Stimulated activated CD4-positive, alpha-beta T cell treated with anti-CD3 and anti-CD28 coated beads, Interleukin-4, amount 100 ng/mL, for 24 hours (primary cell): ENCODE data around the gene DCAF6.
"Not testable (repeated sequence)": the region's sequence is repeated elsewhere in the genome, so short reads cannot be mapped to it uniquely, and the experiment has no call there.

Experiments
- DNase-seq: peaks from one replicate; pipeline ENCODE4 v3.0.0-alpha.2; 2020

DCAF6 gene, protein sequence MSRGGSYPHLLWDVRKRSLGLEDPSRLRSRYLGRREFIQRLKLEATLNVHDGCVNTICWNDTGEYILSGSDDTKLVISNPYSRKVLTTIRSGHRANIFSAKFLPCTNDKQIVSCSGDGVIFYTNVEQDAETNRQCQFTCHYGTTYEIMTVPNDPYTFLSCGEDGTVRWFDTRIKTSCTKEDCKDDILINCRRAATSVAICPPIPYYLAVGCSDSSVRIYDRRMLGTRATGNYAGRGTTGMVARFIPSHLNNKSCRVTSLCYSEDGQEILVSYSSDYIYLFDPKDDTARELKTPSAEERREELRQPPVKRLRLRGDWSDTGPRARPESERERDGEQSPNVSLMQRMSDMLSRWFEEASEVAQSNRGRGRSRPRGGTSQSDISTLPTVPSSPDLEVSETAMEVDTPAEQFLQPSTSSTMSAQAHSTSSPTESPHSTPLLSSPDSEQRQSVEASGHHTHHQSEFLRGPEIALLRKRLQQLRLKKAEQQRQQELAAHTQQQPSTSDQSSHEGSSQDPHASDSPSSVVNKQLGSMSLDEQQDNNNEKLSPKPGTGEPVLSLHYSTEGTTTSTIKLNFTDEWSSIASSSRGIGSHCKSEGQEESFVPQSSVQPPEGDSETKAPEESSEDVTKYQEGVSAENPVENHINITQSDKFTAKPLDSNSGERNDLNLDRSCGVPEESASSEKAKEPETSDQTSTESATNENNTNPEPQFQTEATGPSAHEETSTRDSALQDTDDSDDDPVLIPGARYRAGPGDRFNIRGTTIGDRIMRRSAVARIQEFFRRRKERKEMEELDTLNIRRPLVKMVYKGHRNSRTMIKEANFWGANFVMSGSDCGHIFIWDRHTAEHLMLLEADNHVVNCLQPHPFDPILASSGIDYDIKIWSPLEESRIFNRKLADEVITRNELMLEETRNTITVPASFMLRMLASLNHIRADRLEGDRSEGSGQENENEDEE

DNA sequence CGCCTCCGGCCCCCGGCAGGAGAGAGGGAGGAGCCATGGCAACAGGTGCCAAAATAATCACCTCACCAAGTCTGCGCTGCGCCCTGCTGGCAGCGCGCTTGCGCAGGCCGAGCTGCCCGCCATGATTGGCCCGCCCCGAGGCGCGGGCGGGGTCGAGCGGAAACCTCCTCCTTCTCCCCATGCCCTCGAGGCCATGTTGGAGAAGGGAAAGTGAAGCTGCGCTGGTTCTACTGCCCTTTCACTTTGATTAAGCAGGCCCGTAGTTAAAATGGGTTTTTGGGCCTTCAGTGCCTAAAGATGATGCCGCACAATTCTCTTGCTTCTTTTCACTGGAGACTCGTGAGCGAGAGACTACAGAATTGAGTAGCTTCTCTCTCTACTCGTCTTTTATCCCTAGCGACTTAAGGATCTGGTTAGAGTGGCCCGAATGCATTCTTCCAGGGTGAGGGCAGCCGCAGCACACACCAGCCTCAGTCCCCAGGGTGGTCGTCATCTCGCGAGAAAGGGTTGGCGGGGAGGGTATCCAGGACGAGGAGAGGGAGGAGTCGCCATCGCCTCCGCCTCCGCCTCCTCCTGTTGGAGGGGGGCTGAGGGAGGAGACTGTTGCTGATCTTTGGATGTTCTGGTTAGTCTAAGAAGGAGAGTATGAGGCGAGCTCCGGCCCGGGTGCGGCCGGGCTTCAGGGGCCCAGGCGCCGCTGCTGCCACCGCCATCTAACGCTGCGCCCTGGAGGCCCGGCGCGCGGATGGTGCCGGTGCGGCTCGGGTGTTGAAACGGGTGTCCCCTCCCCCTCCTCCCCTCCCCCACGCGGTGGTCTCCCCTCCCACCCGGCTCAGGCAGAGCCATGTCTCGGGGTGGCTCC, at the start of gene DCAF6:
Gene DCAF6, plus strand, starts transcription at position 616 of the 862 bp plus-strand sequence. Its CDS starts 229 bp downstream, at position 845.
- peak; percentile 97 for DNase-seq

DNA sequence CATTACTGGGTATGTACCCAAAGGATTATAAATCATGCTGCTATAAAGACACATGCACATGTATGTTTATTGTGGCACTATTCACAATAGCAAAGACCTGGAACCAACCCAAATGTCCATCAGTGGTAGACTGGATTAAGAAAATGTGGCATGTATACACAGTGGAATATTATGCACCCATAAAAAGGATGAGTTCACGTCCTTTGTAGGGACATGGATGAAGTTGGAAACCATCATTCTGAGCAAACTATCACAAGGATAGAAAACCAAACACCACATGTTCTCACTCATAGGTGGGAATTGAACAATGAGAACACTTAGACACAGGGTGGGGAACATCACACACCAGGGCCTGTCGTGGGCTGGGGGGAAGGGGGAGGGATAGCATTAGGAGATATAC, 49.3 kb upstream of the DCAF6 start:
- not testable (repeated sequence) for DNase-seq

DNA sequence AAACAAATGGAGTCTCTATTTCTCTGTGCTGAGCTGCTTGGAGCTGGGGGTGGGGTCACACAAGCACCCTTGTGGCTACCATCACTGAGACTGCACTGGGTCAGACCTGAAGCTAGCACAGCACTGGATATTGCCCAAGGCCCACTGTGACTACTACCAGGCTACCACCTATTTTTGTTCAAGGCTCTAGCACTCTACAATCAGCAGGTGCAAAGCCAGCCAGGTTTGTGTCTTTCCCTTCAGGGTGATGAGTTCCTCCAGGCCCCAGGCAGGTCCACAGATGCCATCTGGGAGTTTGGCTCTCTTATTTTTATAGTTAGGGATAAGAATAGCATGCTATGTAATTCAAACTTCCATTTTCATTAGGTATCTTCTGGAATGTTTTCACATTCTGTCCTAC, 46.1 kb upstream of the DCAF6 start:
- no peak for DNase-seq

DNA sequence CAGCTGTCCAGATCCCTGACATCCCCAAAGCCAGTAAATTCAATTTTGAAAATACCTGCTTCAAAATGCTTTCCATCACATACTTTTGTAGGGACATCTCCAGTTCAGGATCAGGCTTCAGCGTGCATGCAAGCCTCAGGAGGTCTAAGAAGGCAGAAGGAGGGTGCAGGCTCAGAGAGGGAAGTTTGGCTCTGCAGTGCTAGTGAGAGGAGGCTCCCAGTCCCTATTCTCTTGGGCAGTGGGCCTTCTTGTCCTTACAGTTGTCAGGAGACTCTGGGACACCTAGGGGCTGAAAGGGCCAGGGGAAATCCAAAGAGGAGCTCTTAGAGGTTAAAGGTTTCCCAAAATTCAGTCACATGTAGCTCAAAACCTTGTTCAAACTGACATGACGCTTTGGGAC, 42.7 kb upstream of the DCAF6 start:
- no peak for DNase-seq

DNA sequence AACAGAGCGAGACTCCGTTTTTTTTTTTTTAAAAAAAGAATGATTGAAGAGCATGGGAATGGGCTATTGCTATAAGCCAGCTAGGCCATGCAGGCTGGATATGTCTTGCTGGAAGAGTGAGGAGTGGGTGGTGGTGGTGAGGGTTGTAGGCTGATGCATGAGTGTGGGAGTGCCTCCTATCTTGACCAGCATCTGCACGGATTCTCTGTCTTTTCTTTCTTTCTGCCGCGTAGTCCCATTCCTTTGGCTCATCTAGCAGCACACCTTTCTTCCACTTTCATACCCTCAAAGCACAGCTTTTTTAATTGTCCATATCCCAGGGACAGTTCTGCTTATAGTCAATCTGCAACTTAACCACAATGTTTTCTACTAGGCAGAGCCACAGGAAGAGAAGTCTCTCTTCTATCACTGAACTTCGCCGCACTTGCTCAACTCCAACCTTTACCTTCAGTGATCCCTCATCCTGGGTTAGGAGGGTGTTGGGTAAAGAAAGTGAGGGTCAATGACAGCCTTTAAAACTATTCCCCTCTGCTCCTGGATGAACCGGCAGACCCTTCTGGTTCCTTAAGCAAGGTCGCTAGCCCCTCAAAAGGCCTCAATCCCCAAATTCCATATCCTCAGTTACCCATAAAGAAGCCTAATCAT, 37.8 kb upstream of the DCAF6 start:
- no peak for DNase-seq

DNA sequence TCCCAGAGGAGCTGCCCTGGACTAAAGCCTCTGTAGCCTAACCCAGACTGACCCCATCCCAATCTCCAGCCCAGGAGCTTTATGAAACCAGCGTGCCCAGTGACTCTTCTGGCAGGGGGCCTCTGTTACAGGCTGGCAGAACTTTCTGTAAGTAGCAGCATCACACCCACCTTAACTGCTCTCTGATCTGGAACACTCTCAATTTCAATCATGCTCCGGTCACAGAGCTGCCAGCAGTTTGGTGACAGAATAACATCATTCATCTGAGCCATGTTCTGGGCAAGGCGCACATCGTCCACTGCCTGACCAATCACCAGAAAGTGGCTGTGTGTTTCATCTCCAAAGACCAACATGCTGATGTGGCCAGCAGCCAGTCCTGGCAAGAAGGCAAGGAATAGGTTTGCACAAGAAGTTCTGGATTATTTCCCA, 37.2 kb upstream of the DCAF6 start:
- no peak for DNase-seq

DNA sequence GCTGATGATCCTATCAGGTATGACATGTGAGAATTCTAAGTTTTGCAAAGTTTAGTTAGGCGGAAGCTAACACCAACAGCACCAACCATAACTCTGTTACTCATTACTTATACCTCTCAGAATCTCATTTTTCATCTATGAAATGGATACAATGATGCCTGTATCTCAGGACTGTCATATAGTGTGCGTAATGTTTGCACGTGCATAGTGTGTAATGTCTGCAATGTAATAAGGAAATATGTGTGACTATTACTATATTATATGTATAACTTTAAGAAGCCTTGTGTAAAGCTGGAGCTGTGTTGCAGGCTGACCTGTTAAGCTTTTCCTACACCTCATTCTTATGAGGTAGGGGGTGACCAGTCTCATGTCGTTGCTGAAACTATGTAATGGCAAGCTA, 35.6 kb upstream of the DCAF6 start:
- DNase-seq: no peak

DNA sequence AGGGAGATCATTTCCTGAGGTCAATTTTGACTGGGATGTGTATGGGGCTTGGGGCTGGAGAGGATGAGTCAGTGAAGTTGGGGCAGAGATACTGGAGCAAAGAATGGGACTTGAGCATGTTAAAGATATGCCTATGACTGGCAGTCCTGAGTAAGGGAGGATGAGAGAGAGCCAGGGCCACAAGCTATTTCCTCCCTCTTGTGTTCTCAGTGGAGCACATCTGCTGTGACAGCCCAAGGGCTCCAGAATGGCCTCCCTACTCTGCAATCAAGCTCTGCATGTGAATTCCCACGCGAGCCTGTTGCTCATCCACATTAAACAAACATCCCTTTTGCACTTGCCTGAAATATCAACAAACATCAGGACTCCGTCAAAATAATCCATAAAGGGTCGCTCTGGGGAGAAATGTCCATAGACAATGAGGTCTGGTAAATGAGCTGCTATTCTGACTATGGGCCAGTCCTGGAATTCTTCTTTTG, 31.8 kb upstream of the DCAF6 start:
- DNase-seq: no peak

DNA sequence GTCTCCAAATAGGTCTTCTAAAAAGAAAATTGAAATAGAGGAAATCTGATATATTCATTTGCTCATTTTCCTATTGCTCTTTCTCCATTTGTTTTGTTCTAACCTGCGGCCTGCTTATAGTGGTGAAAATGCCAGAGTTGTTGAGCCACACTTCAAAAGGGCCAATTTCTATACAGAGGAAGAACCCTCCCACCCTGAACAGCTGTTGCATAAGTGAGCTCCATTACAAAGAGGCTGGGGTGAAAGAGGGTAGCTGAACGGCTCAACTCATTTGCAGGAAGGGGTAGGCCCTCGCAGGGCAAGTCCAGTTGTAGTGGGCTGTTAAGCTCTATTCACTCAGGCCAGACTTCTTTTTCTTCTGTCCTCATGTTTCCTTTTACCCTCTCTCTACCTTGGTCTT, 31.3 kb upstream of the DCAF6 start:
- no peak for DNase-seq

DNA sequence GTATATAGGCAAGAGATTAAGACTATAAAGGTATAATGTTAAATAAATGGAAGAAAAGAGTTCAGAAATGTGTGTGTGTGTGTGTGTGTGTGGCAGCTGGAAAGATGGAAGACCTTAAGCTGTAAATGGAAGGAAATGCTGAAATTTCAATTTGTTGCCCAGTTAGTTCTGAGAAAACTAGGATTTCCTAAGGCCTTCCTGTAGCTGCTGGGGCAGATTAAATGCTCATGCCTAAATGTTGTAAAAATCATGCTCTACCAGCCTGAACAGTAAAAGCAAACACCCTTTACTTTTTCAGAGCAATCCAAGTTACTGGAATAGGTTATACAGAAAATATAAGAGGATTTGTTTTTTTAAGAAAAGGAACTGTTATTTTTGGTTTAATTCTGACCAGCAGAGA, 30.8 kb upstream of the DCAF6 start:
- DNase-seq: no peak

DNA sequence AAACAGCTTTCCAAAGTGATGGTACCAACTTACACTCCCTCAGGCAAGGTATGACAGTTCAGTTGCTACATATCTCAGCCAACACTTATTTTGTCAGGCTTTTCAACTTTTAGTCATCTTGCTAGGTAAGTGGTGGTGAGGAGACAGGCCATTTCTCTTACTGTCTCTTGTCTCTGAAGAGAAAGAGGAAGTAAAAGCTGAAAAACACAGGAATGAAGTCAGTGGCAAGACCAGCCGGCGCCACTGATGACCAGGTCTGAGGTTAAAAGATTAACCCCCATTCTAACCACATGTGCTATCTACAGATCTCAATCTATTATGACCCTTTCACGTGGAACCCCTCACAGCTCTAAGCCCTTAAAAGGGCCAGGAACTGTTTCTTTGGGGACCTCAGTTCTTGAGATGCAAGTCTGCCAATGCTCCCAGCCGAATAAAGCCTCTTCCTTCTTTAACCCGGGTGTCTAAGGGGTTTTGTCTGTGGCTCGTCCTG, 26.7 kb upstream of the DCAF6 start:
- DNase-seq: no peak

DNA sequence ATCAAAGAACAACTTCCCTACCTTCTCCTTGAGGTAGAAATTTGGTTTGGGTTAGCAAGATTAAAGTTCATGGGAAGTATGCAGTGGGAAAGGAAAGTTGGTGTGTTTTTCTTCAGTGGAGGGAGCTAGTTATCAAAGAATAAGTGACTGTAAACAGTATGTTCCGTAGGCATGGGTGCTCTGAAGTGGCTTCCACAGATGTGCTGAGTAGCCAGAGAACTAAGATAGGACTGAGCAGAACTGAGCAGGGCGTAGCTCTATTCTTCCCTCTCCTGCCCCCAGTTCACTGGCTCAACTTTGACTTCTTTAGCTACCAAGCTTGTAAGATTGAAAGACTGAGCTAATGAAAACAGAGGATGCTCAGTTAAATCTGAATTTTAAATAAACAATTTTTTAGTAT, 26.0 kb upstream of the DCAF6 start:
- no peak for DNase-seq

DNA sequence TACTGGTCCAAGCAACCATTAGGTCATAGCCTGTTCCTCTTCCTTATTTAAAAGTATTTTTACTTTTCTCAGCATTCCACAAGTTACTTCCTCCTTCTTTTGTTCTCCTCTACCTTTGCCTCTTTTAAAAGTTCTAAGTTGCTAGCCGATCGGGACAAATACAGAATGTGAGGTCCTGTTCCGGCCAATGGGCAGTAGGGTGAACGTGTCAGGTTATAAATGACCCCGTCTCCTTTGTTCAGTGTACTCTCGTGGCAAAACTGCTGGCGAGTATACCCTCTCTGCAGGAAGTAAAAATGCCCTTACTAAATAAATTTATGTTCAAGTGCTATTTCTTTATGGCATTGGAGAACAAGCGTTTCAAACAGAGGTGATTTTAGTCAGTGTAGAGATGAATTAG, 25.1 kb upstream of the DCAF6 start:
- DNase-seq: no peak

DNA sequence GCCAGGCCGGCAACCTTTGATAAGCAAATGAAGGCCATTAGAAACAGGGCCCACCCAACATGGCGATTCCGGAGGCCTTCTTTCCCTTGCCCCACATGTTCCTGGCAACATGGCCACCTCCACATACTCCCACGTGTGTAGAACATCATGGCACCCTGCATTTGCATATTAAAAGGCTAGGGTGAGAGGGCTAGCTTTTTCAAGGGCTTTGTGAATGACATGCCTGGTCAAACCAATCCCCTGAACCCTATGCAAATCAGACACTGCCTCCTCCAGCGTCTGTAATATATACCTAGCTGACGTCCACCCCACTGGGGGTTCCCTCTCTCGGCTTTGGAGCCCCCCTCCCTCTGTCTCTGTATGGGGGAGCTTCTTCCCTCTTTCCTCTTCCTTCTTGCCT, 24.2 kb upstream of the DCAF6 start:
- no peak for DNase-seq

DNA sequence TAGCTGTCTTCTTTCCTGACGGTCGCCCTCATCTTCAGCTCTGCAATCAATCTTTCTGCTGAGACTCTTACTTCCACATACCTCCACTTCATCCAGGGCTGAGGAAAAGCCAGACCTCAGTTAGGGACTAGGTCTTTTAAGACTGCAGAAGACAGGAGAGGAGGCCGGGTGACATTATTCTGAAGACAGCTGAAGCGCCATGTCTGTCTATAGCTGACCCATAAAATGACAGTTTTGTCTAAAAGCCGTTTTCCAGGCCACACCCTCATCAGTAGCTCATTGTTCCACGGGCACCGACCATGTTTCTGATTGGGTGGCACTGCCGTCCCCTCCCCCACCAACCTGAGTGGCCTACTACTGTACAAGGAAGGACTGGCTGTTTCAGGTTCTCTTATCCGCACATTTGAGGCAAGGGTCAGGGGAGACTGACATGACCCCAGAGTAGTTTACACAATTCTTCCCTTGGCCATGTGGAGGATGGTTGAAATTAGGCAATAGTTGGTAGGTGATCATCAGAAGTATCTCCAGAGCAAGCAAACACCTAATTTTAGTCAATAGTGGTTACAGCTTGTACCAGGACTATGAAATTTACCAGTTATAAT, 22.5 kb upstream of the DCAF6 start, which contains the start of gene ADCY10:
Gene ADCY10, minus strand, starts transcription at position 240 of the 602 bp plus-strand sequence. CDS start 8,994 bp downstream, outside the sequence.
- DNase-seq: no peak

DNA sequence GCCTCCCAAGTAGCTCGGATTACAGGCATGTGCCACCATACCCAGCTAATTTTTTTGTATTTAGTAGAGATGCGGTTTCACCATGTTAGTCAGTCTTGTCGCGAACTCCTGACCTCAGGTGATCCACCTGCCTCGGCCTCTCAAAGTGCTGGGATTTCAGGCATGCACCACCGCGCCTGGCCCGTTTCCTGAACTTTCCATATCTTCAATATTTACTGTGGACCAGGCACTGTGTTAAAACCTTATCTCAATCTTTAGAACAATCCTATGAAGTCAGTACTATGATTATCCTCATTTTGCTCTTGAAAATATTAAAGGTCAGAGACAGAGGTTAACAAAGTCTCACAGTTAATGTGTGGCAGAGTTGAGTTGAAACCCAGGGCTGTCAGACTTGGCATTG, 20.9 kb upstream of the DCAF6 start:
- DNase-seq: no peak

DNA sequence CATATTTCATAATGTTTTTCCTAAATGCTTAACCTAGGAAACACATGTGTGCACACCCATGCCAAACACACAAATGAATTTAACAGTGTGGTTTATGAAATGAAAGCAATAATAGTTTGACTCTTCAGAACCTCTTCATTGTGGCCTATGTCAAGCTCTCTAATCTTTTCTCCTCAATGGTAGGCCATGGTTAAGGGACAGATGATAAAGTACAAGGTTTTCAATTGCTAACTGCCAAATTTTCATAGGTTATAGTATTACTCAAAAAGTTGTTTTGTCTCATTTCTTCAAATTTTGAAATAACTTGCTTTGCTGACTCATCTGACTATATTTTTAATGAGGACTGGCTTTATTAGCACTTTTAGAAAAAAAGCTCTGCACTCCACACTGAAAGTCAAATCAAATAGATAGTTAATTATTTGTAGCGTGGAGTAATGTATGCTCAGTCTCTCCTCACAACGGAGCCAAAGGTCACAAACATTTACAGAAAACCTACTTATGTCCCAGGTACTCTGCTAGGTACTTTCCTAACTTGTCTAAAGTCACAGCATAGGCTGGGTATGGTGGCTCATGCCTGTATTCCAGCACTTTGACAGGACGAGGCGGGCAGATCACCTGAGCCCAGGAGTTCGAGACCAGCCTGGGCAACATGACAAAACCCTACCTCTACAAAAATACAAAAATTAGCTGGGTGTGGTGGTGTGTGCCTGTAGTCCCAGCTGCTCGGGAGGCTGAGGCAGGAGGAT, 19.5 kb upstream of the DCAF6 start:
- DNase-seq: no peak

DNA sequence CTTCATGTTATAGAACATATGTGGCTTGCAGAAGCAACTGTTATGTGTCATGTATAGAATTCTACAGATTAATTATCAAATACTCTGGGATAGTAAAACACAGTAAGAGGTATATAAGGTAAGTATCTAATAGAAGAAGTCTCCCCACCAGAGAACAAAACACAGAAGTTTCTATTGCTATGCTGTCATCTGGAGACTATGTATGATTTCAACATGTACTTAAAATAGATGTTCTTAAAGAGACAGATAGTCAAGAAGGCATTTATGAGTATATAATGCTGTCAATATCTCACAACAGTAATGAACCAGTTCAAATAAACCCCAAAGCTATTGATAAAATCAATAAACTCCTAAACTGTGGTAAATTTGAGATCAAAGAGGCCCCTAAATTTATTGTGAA, 14.5 kb upstream of the DCAF6 start:
- DNase-seq: no peak

DNA sequence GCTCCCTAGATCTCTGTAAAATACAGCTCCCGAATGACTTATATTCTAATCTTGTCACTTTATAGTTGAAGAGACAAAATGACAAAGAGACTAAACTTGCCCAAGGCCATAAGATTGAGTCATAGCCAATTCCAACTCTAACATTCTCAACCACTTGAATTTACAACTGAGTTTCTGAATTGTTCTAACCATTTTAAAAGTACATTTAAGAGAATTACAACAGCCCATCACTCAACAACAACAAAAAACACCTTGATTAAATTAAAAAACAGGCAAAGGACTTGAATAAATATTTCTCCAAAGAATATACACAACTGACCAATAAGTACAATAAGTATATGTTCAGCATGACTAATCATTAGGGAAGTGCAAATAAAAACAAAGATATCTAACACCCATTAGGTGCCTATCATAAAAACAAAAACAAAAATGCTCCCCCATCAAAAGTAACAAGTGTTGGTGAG, 13.8 kb upstream of the DCAF6 start:
- no peak for DNase-seq

DNA sequence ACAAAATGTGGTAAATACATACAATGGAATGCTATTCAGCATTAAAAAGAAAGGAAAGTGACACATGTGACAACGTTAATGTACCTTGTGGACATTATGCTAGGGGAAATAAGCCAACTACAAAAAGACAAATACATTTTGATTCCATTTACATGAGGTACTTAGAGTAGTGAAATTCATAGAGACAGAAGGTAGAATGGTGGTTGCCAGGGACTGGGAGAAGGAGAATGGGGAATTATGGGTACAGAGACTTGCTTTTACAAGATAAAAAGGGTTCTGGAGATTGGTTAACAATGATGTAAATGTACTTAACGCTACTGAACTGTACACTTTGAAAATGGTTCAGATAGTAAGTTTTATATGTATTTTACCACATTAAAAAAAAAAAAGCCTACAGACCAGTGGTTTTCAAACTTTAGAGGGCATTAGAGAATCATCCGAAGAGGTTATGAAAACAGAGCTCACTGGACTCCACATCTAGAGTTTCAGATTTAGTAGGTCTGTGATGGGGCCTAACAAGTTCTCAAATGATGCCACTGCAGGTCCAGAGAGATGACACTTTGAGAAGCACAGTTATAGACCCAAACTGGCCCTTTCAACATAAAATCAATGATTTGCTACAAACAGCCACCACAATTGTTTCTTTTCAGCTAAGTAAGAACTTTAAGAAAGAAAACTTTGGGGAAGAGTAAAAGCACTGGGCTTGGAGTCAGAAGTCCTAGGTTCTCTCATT, 13.0 kb upstream of the DCAF6 start:
- no peak for DNase-seq
